Head of caudate nucleus (tissue), 42 donors: ENCODE results near the gene STXBP1.

Experiments
- DNase-seq, 42 donors: peaks; one replicate each; pipeline versions ENCODE4 v3.0.0 to v3.0.0-alpha.2; 2020 to 2021; ENCODE audit warnings: mixed read lengths in 7 of 42
- intact Hi-C: fragments of 100-400 bp; cut with DNase I; formaldehyde crosslinking; loops from one replicate; pipeline ENCODE4 v1.15.0; 2022

STXBP1 gene

DNA sequence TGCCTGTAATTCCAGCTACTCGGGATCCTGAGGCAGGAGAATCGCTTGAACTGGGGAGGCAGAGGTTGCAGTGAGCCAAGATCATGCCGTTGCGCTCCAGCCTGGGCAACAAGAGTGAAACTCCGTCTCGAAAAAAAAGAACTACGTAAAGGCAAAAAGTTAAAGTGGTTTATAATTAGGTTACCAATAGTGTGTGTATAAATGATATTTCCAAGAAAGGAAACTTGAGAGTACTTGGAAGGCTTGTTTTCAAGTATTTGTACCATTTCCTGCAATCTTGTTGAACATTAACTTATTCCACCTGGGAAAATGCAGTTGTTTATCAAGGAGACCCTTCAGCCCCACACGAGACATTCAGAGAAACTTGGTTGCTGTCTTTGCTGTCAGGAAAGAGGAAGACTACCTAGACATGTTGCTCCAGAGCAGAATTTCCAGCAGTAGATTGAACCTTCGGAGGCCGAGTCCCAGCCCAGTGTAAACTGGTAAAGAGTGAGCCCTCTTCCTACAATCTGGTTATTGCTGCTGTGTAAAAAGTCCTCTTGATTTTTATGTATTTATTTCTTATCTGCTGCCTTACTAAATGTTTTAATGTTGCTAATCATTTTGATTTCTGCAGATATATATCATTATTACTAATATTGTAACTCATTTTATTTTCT is 30.1 kb downstream of the STXBP1 start:
- intact Hi-C loops, result no loop called here
- DNase-seq, result no peak

DNA sequence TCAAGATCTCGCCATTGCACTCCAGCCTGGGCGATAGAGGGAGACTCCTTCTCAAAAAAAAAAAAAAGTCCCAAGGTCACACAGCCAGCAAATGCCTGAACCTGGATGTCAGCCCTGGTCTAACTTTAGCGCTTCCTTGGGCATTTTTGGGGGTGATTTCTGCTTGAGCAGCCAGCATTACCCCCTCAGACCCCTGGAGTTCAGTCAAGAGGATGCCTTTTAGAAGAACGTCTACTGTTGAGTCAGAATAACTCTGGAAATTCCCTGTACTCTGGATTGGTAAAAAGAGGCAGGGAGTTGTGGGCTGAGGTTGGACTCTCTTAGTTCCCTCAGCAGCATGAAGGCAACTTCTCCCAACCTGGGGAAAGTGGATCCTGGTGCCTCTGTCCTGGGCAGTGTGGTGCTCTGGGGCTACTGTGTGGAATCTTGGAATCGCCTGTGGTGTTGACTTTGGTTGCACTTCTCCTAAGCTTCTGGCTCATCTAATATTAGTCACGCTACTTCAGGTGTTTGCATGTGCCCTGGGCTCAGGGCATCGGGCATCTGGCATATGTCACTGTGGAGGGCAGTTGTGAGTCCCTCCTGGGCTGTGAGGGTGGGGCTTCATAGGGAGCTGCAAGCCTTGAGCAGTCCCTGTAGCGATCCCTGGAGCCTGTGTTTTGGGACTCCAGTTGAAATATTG is 32.2 kb downstream of the STXBP1 start:
- intact Hi-C loops, result no loop called here
- no peak for DNase-seq

DNA sequence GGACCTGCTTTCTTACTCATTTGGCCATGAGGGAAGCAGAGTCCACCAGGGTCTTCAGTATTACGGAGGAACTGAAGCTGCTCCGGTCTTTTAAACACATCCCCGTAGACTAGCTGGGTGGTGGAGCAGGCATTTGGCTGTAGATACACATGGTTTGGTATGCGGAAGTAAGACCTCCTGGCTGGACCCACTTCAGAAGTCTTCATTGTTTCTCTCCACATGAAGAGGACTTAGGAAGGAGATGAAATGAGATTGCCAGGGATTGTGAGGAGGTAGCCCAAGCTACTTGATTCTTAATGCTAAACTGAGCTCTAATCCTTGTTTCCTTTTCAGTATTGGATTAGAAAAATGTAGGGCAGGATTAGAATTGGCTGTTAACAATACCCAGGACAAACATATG is 32.9 kb downstream of the STXBP1 start:
- intact Hi-C loops, result no loop called here
- no peak for DNase-seq

DNA sequence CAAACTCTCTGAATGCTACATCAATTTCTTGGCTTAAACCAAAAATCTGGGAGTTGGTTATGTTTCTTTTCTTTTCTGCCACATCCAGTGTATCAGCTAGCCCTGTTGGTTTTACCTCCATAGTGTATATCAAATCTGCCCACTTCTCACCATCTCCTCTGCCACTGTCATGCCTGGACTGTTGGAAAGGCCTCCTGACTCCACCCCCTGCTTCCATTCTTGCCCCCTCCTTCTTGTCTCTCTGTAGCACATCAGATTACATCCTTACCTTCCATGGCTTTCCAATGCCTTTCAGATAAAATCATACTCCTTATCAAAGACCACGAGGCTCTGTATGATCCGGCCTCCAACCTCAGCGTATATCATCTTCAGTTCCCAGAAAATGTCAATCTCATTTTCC is 35.4 kb downstream of the STXBP1 start:
- DNase-seq, result no peak
- intact Hi-C loops, result no loop called here

DNA sequence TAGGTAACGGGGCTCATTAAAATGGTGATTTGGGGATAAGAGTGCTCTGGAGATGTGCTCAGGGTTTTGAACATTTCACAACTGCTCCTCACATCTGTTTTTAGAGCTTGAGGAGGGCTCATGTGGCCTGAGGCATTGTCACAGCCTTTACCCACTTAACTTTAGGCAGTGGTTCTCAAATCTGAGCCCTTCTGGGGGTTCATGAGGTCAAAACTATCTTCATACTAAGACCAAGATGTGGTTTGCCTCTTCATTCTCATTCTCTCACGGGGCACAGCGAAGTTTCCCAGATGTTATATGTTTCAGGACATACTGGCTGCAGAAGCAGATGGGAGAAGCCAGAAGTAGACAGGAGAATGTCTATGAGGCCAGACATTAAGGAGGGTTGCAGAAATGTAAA is 38.4 kb downstream of the STXBP1 start:
- DNase-seq, result no peak
- intact Hi-C loops, result no loop called here

DNA sequence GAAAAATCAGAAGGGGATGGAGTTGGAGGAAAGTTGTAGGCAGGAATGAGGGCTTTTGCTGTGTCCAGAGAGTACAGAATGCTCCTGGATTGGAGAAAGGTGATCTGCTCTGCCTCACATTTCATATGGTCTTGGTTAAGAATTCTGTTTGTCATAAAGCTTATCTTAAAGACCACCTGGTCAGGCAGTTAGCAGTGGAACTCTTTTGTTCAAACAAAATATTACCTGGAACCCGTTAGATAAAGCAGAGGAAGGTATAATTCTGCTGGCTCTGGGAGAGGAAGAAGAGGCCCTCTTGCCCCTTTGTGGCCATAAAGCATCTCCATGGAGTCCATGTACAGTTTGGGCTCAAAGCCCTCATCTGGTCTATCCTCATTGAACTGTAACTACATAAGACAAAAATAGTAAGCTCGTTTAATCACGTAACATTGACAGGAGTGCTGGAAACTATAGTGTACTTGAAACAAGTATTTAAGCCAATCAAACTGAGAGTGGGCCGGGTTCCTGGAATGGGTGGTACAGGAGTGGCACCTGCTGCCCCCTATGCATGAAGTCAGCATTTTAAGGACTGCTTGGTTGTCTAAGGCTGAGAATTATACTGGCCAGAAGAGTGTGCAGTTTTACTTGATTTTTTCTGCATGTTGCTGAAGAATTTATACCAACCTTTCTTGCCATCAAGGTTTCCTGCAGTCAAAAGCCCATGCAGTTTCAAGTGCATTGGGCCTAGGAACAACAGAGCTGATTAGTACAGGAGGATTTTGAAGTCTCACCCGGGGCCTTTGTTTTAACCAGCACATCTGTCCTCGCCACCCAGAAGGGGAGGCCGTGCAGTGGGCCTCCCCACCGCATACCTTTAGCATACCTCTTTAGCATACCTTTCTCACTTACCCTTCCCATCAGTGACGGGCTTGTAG is 39.9 kb downstream of the STXBP1 start:
- DNase-seq, result no peak
- intact Hi-C loops, result no loop called here

DNA sequence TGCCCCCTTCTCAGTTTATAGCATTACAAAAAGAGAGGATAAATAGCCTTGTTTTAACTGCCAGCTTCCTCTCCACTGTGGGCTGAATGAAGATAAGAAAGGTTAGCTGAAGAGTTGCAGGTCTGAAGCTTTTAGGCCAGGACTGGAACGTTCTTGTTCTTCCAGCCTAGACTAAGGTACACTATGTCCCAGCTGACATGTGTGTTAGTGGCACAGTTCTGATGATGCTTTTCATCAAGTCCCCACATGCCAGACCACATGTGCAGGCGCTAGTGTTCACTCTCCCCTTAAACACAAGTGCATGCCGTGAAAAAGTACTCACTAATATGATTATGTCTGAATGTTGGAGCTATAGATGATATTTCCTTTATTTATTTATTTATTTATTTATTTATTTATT is 40.7 kb downstream of the STXBP1 start:
- no peak for DNase-seq
- intact Hi-C loops, result no loop called here

DNA sequence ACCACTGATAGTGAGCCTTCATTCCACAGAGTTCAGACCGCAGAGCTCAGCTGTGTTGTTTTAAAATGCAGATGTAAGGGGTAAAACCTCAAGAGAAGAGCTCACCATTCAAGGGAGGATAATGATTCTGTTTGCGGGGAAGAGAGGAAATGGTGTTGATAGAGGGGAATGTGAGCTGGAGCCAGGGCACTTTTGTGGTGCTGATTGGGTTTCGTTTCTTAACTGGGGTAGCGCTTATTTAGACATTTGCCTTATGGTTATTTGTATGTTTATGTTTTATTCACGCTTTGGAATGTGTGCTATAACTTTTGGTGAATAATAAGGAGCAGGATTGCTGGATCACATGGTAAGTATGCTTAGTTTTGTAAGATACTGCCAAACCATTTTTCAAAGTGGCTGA is 42.5 kb downstream of the STXBP1 start:
- intact Hi-C loops, result no loop called here
- no peak for DNase-seq

DNA sequence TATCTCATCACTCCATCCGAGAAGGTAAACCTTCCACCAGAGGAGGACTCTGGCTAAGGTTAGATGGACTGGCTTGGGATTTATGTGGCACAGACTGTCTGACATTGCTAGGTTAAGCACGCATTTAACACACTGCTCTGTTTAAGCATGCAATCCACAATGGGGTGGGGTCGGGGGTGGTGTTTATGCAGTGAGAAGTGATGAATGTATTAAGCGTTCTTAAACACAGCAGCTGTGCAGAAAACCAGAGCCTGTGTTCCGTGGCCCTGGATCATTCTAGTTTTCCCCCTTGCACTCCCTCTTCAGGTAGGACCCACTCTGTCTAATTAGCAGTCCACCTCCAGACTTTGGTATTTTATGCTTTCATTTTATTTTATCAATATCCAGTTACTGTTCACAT is 46.4 kb downstream of the STXBP1 start:
- intact Hi-C loops, result no loop called here
- DNase-seq, result no peak

DNA sequence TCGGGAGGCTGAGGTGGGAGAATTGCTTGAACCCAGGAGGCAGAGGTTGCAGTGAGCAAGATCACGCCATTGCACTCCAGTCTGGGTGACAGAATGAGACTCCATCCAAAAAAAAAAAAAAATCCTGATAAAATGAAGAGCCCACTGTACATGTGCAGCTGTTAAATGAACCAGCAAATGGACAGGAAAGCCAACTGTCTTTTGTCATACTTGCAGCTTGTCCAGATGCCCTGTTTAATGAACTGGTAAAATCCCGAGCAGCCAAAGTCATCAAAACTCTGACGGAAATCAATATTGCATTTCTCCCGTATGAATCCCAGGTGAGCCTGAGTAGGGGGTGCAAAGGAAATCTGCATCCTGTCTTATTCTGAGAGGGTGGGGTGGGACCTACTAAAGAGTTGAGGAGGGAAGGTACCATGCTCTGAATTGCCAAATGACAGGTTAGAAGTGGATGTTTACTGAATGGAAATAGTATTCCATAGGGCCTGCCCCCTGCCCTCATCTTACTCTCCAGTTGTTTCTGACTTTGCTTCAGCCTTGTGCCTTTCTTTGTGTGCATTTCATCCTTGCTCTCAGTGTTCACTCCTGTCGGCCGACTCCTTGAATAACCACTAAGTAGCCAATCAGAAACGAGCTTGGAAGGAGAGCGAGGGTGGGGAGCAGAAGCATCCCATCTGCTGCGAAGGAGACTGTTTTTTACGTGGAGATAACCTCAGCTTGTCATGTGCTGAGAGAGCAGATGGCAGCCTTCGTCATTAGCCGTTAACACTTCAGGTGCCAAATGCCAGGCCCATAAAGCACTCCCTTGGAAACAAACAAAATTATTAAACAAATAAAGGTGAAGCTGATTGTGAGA is 49.0 kb downstream of the STXBP1 start:
- intact Hi-C loops, result no loop called here
- DNase-seq, result peak in 4 of 42 donors; percentile 19 to 39 (median 30)

DNA sequence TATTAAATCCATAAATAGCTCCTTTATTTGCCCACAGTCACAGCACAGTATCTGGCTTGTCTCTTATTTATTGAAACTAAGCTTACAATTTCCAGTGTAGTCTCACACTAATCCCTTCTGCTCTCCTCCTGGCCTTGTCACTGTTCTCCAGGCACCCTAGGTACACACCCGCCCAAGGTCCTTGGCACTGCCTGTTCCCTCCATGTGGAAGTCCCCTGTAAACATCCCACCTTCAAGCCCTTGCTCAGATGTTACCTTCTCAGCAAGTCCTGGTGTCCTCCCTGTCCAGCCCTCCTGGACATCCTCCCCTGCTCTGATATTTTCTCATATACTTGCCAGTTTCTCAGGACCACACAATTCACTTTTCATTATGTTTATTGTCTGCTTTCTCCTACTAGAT is 50.5 kb downstream of the STXBP1 start:
- DNase-seq, result no peak
- intact Hi-C loops, result no loop called here

DNA sequence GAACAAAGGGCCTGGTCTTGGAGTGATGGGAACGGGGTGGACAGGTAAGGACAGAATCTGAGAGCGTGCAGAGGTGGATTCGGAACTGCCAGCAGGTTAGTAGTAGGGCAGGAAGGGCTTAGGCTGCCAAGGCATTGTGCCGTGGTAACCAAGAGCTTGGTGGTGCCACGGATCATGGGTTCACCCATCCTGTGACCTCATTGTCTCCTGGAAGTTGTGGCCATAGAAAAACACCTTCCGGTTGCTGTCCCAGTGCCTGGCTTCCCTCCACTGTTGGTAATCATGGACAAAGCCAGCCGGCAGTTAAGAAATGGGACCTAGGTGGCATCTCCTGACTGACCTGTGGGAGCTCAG is 52.2 kb downstream of the STXBP1 start:
- intact Hi-C loops, result no loop called here
- DNase-seq, result no peak

DNA sequence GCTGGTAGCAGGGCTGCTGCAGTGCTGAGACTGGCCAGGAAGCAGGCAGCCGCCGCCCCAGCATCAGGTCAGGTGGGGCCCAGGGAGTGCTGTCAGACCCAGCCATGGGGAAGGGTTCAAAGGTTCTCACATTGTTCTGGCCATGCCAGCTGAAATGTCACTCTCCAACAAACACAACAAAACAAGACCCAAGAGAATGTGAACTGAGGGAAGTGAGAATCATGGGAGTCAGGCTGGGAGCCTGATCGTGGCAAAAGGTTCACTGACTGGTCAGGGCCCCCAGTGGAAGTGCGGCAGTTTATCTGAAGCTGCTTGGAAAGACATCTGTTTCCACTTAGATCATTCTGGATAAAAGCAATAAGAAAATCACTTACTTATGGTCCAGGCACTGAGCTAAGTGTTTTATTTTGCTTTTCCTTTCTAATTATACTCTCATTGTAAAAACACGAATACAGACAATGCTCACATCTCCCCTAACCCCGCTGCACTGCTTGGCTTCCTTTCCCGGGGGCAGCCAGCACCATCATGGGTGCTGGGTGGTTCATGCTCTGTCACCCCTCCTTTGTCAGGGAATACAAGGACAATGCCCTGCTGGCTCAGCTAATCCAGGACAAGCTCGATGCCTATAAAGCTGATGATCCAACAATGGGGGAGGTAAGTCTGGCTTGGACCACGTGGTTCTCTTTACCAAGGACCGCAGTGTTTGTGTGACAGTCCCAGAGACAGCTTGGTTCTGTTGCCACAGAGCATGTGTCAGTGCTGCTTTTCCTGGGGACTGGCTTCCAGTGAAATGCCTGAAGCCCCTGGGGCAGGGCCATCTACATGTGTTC is 52.8 kb downstream of the STXBP1 start:
- intact Hi-C loops, result no loop called here
- DNase-seq, result no peak

DNA sequence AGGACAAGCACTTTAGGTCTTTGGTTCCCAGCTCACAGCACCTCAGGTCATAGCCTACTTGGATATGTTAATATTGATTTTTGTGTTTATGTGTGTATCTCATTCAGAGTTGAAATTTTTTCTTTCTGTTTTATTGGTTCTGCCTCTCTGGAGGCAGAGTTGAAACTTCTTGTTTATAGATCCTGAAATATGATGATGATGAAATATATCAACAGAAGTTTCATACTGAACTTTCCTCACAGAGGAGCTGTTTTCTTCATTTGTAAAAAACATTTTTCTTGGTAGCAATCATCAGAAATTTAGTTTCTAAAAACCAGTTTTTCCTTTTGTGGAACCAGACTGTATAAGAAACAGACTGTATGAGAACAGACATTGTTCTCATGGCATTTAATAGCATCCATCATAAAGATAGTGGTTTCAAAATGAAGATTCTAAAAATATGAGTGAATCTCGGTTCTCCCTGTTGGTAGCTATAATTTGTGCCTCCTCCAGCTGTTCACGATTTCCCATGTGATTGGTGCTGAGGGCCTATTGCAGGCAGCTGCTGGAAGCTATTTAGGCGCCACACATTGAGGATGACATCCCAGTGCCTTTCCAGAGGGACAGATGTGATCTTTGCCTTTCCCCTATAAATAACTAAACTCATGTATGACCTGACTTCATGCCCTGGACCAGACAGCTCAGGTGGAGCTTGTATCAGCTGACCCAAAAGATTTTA is 55.2 kb downstream of the STXBP1 start:
- no peak for DNase-seq
- intact Hi-C loops, result no loop called here

DNA sequence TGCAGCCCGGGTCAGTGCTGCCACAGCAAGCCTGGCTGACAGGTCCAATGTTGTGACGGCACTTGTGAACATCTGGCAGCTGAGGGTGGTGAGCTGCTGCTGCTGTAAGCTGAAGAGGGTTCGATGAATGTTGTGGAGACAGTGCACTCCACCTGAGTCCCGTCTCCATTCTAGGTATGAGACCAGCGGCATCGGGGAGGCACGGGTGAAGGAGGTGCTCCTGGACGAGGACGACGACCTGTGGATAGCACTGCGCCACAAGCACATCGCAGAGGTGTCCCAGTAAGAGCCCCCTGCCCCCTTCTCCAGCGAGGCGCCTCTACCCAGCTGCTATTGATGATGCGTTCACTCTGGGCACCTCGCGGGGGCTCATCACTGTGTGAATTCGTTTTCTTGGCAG is 55.8 kb downstream of the STXBP1 start:
- intact Hi-C loops, result no loop called here
- DNase-seq, result no peak

DNA sequence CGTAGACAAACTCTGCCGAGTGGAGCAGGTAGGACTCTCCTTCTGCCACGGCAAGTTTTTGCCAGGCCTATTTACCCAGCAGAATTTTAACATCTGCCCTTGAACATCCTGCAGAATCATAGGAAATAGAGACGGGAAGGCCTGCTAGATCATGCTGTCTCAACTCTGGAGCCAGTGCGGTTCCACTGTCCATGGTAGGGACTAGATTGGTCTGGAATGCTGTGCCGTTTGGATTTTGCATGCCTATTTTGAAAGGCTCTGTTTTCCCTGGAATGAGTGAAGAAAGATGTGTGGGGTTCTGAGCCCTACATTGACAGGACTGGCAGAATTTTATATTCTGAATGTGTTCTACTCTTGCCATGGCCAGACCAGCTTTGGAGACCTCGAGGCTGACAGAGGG is 61.2 kb downstream of the STXBP1 start:
- no peak for DNase-seq
- intact Hi-C loops, result no loop called here

DNA sequence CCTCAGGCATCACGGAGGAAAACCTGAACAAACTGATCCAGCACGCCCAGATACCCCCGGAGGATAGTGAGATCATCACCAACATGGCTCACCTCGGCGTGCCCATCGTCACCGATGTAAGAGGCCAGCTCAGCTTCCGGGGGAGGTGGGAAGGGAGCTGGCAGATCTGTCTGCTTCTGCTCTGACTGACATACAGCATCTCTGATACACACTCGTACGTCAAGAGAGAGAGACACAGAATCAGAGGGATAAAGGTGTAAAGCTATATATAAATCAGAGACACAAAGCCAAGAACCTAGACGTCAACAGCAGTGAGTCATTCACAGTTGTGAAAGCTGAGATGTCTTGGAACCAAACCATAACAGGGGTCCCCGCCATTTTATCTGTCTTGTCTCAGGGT is 64.6 kb downstream of the STXBP1 start:
- intact Hi-C loops, result no loop called here
- DNase-seq, result peak in 30 of 42 donors; percentile 22 to 83 (median 48)

DNA sequence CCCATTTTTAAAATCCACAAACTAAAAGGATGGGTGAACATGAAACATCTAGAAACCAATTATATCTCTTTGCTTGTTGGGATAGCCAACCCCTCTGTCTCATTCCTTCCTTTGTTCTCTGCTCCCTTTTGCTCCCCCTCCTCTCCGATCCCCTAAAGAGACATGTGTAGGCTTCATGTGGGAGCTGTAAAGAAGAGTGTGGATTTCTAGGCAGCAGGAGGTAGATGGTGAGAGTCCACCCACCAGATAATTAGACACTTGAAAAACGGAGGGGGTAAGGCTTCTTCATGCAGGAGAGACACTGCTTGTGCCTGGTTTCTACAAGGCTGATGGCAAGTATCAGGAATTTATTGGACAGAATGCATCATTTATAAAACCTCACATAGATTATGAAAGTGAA is 67.4 kb downstream of the STXBP1 start:
- peak in 11 of 42 donors; percentile 17 to 73 (median 45) for DNase-seq
- intact Hi-C loops, result no loop called here
